ENCODE data around the gene SLC13A4. TPM values are rescaled to one million over a fixed set of nuclear protein-coding genes. Genes with fewer than 3 reads are reported as not detected.

Gene SLC13A4
- total RNA-seq, 2 donors from 2014 or later = not detected

GRCh38 chr7:135719688-135720087 lies 8.3 kb downstream of the SLC13A4 start:
- H3K9me3 ChIP-seq (ENCODE audit: control insufficient read depth, low read length, poor library complexity, severe bottlenecking) = no peaks in the 10 kb centered on the region
- Mint-ChIP-seq H3K27me3 (peaks cover 61% of the 10 kb centered on the region), H3K4me1 (no peaks in the 10 kb centered on the region), H3K36me3 (ENCODE audit: low read depth) (peaks cover 3% of the 10 kb centered on the region), H3K27ac (no peak overlapping the region), H3K4me3 (no peak overlapping the region)
- DNase-seq (no peak), ATAC-seq (no peak)

- DNase-seq (no peak), ATAC-seq (no peak)
- H3K36me3 Mint-ChIP-seq (ENCODE audit: low read depth) = peaks cover 3% of the 10 kb centered on the region
- H3K9me3 ChIP-seq (ENCODE audit: control insufficient read depth, low read length, poor library complexity, severe bottlenecking) = no peaks in the 10 kb centered on the region
- no peaks in the 10 kb centered on the region for H3K4me1 Mint-ChIP-seq
- H3K4me3 Mint-ChIP-seq = no peak overlapping the region
- no peak overlapping the region for H3K27ac Mint-ChIP-seq
- H3K27me3 Mint-ChIP-seq = peaks cover 58% of the 10 kb centered on the region
These were observed 9.1 kb downstream of the SLC13A4 start for GRCh38 chr7:135718794-135719437.

GRCh38 chr7:135718219-135718618 lies 9.8 kb downstream of the SLC13A4 start:
- H3K9me3 ChIP-seq (ENCODE audit: control insufficient read depth, low read length, poor library complexity, severe bottlenecking) = no peaks in the 10 kb centered on the region
- ATAC-seq = no peak

GRCh38 chr7:135717693-135718092 lies 10.3 kb downstream of the SLC13A4 start:
- DNase-seq (no peak), ATAC-seq (no peak)
- H3K36me3 Mint-ChIP-seq (ENCODE audit: low read depth) = peaks cover 3% of the 10 kb centered on the region
- no peaks in the 10 kb centered on the region for H3K4me1 Mint-ChIP-seq
- H3K9me3 ChIP-seq (ENCODE audit: control insufficient read depth, low read length, poor library complexity, severe bottlenecking) = no peaks in the 10 kb centered on the region
- peaks cover 50% of the 10 kb centered on the region for H3K27me3 Mint-ChIP-seq
- H3K4me3 Mint-ChIP-seq = no peak overlapping the region
- no peak overlapping the region for H3K27ac Mint-ChIP-seq

More at GRCh38 chr7:135718219-135718618, 9.8 kb downstream of the SLC13A4 start:
- no peak for DNase-seq
- no peak overlapping the region for H3K27ac Mint-ChIP-seq
- no peaks in the 10 kb centered on the region for H3K4me1 Mint-ChIP-seq
- H3K4me3 Mint-ChIP-seq = no peak overlapping the region
- peaks cover 51% of the 10 kb centered on the region for H3K27me3 Mint-ChIP-seq
- H3K36me3 Mint-ChIP-seq (ENCODE audit: low read depth) = peaks cover 3% of the 10 kb centered on the region

- Mint-ChIP-seq H3K4me3 (no peak overlapping the region), H3K4me1 (no peaks in the 10 kb centered on the region), H3K27me3 (peaks cover 45% of the 10 kb centered on the region), H3K27ac (no peak overlapping the region), H3K36me3 (ENCODE audit: low read depth) (peaks cover 3% of the 10 kb centered on the region)
- no peaks in the 10 kb centered on the region for H3K9me3 ChIP-seq (ENCODE audit: control insufficient read depth, low read length, poor library complexity, severe bottlenecking)
- ATAC-seq (no peak), DNase-seq (no peak)
These were observed 11.2 kb downstream of the SLC13A4 start for GRCh38 chr7:135716677-135717238.

GRCh38 chr7:135715673-135716072 lies 12.3 kb downstream of the SLC13A4 start:
- no peak for ATAC-seq
- Mint-ChIP-seq H3K36me3 (ENCODE audit: low read depth) (peaks cover 3% of the 10 kb centered on the region), H3K27me3 (peaks cover 34% of the 10 kb centered on the region), H3K27ac (no peak overlapping the region), H3K4me1 (no peaks in the 10 kb centered on the region), H3K4me3 (no peak overlapping the region)
- DNase-seq = no peak
- no peaks in the 10 kb centered on the region for H3K9me3 ChIP-seq (ENCODE audit: control insufficient read depth, low read length, poor library complexity, severe bottlenecking)

GRCh38 chr7:135715055-135715522 lies 12.9 kb downstream of the SLC13A4 start:
- peaks cover 28% of the 10 kb centered on the region for H3K27me3 Mint-ChIP-seq
- no peak overlapping the region for H3K27ac Mint-ChIP-seq
- H3K36me3 Mint-ChIP-seq (ENCODE audit: low read depth) = peaks cover 3% of the 10 kb centered on the region
- no peak for DNase-seq
- ATAC-seq = no peak
- H3K4me3 Mint-ChIP-seq = no peak overlapping the region
- H3K4me1 Mint-ChIP-seq = no peaks in the 10 kb centered on the region
- no peaks in the 10 kb centered on the region for H3K9me3 ChIP-seq (ENCODE audit: control insufficient read depth, low read length, poor library complexity, severe bottlenecking)

- H3K27me3 Mint-ChIP-seq = peaks cover 23% of the 10 kb centered on the region
- ATAC-seq (no peak), DNase-seq (no peak)
- no peak overlapping the region for H3K4me3 Mint-ChIP-seq
- peaks cover 3% of the 10 kb centered on the region for H3K36me3 Mint-ChIP-seq (ENCODE audit: low read depth)
- no peaks in the 10 kb centered on the region for H3K9me3 ChIP-seq (ENCODE audit: control insufficient read depth, low read length, poor library complexity, severe bottlenecking)
- H3K27ac Mint-ChIP-seq = no peak overlapping the region
- no peaks in the 10 kb centered on the region for H3K4me1 Mint-ChIP-seq
These were observed 13.4 kb downstream of the SLC13A4 start for GRCh38 chr7:135714534-135715009.

- peaks cover 17% of the 10 kb centered on the region for H3K27me3 Mint-ChIP-seq
- H3K36me3 Mint-ChIP-seq (ENCODE audit: low read depth) = peaks cover 3% of the 10 kb centered on the region
- no peak overlapping the region for H3K4me3 Mint-ChIP-seq
- no peak overlapping the region for H3K27ac Mint-ChIP-seq
- H3K9me3 ChIP-seq (ENCODE audit: control insufficient read depth, low read length, poor library complexity, severe bottlenecking) = no peaks in the 10 kb centered on the region
- no peak for ATAC-seq
- no peak for DNase-seq
- no peaks in the 10 kb centered on the region for H3K4me1 Mint-ChIP-seq
These were observed 14.0 kb downstream of the SLC13A4 start for GRCh38 chr7:135713836-135714470.

- no peaks in the 10 kb centered on the region for H3K36me3 Mint-ChIP-seq (ENCODE audit: low read depth)
- no peaks in the 10 kb centered on the region for H3K4me1 Mint-ChIP-seq
- H3K27me3 Mint-ChIP-seq = peaks cover 5% of the 10 kb centered on the region
- H3K27ac Mint-ChIP-seq = no peak overlapping the region
- ATAC-seq (no peak), DNase-seq (no peak)
- no peaks in the 10 kb centered on the region for H3K9me3 ChIP-seq (ENCODE audit: control insufficient read depth, low read length, poor library complexity, severe bottlenecking)
- no peak overlapping the region for H3K4me3 Mint-ChIP-seq
These were observed 15.2 kb downstream of the SLC13A4 start for GRCh38 chr7:135712796-135713195.

GRCh38 chr7:135712182-135712782 lies 15.7 kb downstream of the SLC13A4 start:
- no peaks in the 10 kb centered on the region for H3K36me3 Mint-ChIP-seq (ENCODE audit: low read depth)
- H3K27ac Mint-ChIP-seq = no peak overlapping the region
- DNase-seq = no peak
- H3K27me3 Mint-ChIP-seq = peaks cover 4% of the 10 kb centered on the region
- H3K4me3 Mint-ChIP-seq = no peak overlapping the region
- no peaks in the 10 kb centered on the region for H3K9me3 ChIP-seq (ENCODE audit: control insufficient read depth, low read length, poor library complexity, severe bottlenecking)
- ATAC-seq = no peak
- H3K4me1 Mint-ChIP-seq = no peaks in the 10 kb centered on the region

- Mint-ChIP-seq H3K4me1 (no peaks in the 10 kb centered on the region), H3K36me3 (ENCODE audit: low read depth) (no peaks in the 10 kb centered on the region), H3K27ac (no peak overlapping the region), H3K4me3 (no peak overlapping the region), H3K27me3 (peaks cover 4% of the 10 kb centered on the region)
- DNase-seq (no peak), ATAC-seq (no peak)
- no peaks in the 10 kb centered on the region for H3K9me3 ChIP-seq (ENCODE audit: control insufficient read depth, low read length, poor library complexity, severe bottlenecking)
These were observed 16.9 kb downstream of the SLC13A4 start for GRCh38 chr7:135711139-135711469.

- Mint-ChIP-seq H3K4me1 (no peaks in the 10 kb centered on the region), H3K27me3 (peaks cover 4% of the 10 kb centered on the region), H3K27ac (no peak overlapping the region), H3K36me3 (ENCODE audit: low read depth) (no peaks in the 10 kb centered on the region), H3K4me3 (no peak overlapping the region)
- ATAC-seq = no peak
- no peak for DNase-seq
- no peaks in the 10 kb centered on the region for H3K9me3 ChIP-seq (ENCODE audit: control insufficient read depth, low read length, poor library complexity, severe bottlenecking)
These were observed 17.4 kb downstream of the SLC13A4 start for GRCh38 chr7:135710417-135711138.
